OCI-LY3 (cell line): ENCODE measurements around the gene CCDC12.

Experiments
- H2AFZ ChIP-seq: fragments of 200-600, 300-600 bp; shearing (Covaris generic); 2 replicates; pipeline ENCODE4 v1.6.0; 2014; ENCODE audit warnings: antibody characterized with exemption, low read depth, low read length
- H3K27ac ChIP-seq: fragments of 200-600, 300-600 bp; sonication (generic); 2 replicates; pipeline ENCODE4 v1.5.1; 2014; ENCODE audit warnings: mild to moderate bottlenecking, low read length, moderate library complexity, mixed read lengths
- H3K27me3 ChIP-seq: fragments of 200-600, 300-600 bp; sonication (generic); 2 replicates; pipeline ENCODE4 v1.6.1; 2014; ENCODE audit warnings: low read depth, low read length, mixed read lengths
- H3K36me3 ChIP-seq: fragments of 200-600, 300-600 bp; sonication (generic); replicated peaks from 2 replicates; pipeline ENCODE3; 2014; ENCODE audit warnings: low read depth, low read length, mixed read lengths
- H3K4me1 ChIP-seq: fragments of 300-600, 200-600 bp; sonication (generic); 2 replicates; pipeline ENCODE4 v1.6.1; 2014; ENCODE audit warnings: low read length, mixed read lengths
- H3K4me2 ChIP-seq: fragments of 200-600, 300-600 bp; sonication (generic); 2 replicates; pipeline ENCODE4 v1.6.1; 2014; ENCODE audit warnings: low read length, mixed read lengths
- H3K4me3 ChIP-seq: fragments of 300-600, 200-600 bp; sonication (generic); 2 replicates; pipeline ENCODE4 v1.5.1; 2014; ENCODE audit warnings: antibody characterized with exemption, mild to moderate bottlenecking, low read length, moderate library complexity
- H3K79me2 ChIP-seq: fragments of 300-600, 200-600 bp; shearing (Covaris generic); 2 replicates; pipeline ENCODE4 v1.6.1; 2014; ENCODE audit warnings: mild to moderate bottlenecking, low read length, mixed read lengths
- H3K9ac ChIP-seq: fragments of 300-600, 200-600 bp; shearing (Covaris generic); 2 replicates; pipeline ENCODE4 v1.6.0; 2014; ENCODE audit warnings: mild to moderate bottlenecking, low read length, moderate library complexity
- H3K9me3 ChIP-seq: fragments of 200-600, 300-600 bp; shearing (Covaris generic); 2 replicates; pipeline ENCODE4 v1.6.1; 2014; ENCODE audit warnings: low read length, mixed read lengths; ENCODE audit not compliant: insufficient read depth
- H4K20me1 ChIP-seq: fragments of 200-600, 300-600 bp; sonication (generic); 2 replicates; pipeline ENCODE4 v1.6.1; 2016; ENCODE audit warnings: low read length, mixed read lengths; ENCODE audit not compliant: insufficient read depth
- CTCF ChIP-seq: fragments of 200-600, 300-600 bp; sonication (generic); IDR thresholded peaks from 2 replicates; pipeline ENCODE4 v1.5.1; 2014; ENCODE audit warnings: antibody characterized with exemption, low read length, low read depth
- EZH2phosphoT487 ChIP-seq: fragments of 200-600 bp; shearing (Covaris generic); IDR thresholded peaks from 2 replicates; pipeline ENCODE4 v1.6.1; 2018; ENCODE audit warnings: antibody characterized with exemption, mixed run types, low read depth

Gene CCDC12

GRCh38 chr3:46880884-46881595, 95.5 kb downstream of the CCDC12 start:
- H3K36me3 ChIP-seq = no peaks in the 10 kb centered on the region
- TF ChIP-seq CTCF (no peak), EZH2phosphoT487 (no peak)
- H3K4me3 ChIP-seq = no peak overlapping the region
- H4K20me1 ChIP-seq = no peaks in the 10 kb centered on the region
- H3K4me1 ChIP-seq = no peaks in the 10 kb centered on the region
- H3K4me2 ChIP-seq = no peak overlapping the region
- H3K9ac ChIP-seq = no peak overlapping the region
- H3K9me3 ChIP-seq = no peaks in the 10 kb centered on the region
- no peak overlapping the region for H3K27ac ChIP-seq
- no peak overlapping the region for H2AFZ ChIP-seq
- H3K27me3 ChIP-seq = peaks cover 11% of the 10 kb centered on the region; the same call in 1 of the 2 replicates
- H3K79me2 ChIP-seq = no peaks in the 10 kb centered on the region

DNA sequence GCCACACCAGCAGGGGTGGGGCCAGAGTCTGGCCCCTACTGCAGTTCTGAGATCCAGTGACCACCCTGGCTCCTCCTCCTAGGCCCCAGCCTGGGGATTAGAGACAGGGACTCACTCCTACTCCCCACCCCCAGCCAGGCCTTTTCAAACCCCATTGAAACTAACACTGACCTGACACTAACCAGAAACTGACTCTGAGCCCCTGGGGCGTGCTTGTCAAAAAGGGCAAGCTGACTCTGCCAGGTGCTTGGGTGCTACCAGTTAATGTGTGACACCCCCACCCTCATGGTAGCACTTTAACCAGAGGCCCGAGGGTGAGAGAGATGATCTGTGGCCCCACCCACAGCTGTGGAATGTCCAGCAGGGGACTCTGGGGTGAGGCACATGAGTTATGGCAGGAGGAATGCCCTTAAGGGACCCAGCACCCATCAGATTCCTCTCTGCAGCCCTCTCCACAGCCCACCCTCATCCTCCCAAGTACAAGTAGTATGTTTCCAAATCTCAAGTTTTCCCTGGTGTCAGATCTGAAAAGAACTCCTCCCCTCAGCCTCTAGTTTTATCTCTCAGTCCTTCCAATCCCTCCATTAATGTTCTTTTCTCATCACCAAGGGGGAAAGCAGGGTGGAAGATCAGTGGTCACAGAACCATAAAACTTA, 97.6 kb downstream of the CCDC12 start:
- Histone ChIP-seq H3K9me3 (no peaks in the 10 kb centered on the region), H3K4me3 (no peak overlapping the region), H3K4me2 (no peak overlapping the region), H3K27me3 (no peaks in the 10 kb centered on the region), H4K20me1 (no peaks in the 10 kb centered on the region), H2AFZ (no peak overlapping the region), H3K4me1 (no peaks in the 10 kb centered on the region), H3K36me3 (no peaks in the 10 kb centered on the region), H3K79me2 (no peaks in the 10 kb centered on the region), H3K9ac (no peak overlapping the region), H3K27ac (no peak overlapping the region)
- TF ChIP-seq CTCF (no peak), EZH2phosphoT487 (no peak)

DNA sequence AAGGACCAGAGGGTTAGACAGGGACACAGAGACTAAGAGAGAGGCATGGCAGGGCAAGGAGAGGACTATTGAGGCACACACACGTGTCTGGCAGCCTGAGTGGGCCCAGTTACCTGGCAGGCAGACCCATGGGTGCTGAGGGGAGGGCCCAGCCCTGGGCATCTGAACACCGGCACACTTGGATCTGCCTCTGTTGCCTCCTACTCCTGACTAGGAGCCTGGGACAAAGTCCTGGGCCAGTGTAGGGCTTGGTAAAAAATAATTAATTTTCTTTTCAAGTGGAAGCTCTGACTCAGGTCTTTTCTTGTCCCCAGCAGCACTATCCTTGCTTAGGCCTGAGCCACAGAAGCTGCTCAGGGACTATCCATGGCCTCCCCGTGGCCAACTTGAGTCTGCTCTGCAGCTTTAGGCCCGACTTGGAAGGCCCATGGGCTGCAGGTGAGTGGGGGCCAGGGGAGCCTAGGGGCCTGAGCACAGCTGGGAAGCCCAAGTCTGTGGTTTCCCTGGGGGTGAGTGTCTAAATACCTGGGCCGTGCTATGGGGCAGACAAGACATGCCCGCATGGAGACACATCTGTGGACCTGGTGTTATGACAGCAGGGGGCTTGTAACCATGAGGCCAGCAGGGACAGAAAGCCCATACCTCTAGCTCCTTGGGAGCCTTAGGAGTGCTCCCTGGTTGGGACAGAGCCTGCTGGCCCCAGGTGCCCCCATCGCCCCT, 99.0 kb downstream of the CCDC12 start, which contains the start of gene PTH1R:
Gene PTH1R (plus strand): TSS at position 316 of the 720 bp plus-strand sequence. CDS start 5,839 bp downstream, outside the sequence.
- no peaks in the 10 kb centered on the region for H3K9me3 ChIP-seq
- no peak within 1 kb of the TSS; the same call in 1 of the 2 replicates for H2AFZ ChIP-seq
- H3K4me3 ChIP-seq = no peak within 1 kb of the TSS
- 0 out of 2 replicates have a peak, but pooled peaks cover 7% of the 10 kb centered on the region for H3K27me3 ChIP-seq
- H4K20me1 ChIP-seq = no peaks in the 10 kb centered on the region
- H3K79me2 ChIP-seq = no peaks in the 10 kb centered on the region
- TF ChIP-seq EZH2phosphoT487 = no peak
- TF ChIP-seq CTCF = no peak
- no peaks in the 10 kb centered on the region for H3K36me3 ChIP-seq
- no peaks in the 10 kb centered on the region for H3K4me1 ChIP-seq
- H3K27ac ChIP-seq = no peak within 1 kb of the TSS
- H3K4me2 ChIP-seq = no peak within 1 kb of the TSS
- no peak within 1 kb of the TSS for H3K9ac ChIP-seq
